K562 (cell line): ENCODE measurements around the gene FAM117A. TPM values are rescaled to one million over a fixed set of nuclear protein-coding genes. Genes with fewer than 3 reads are reported as not detected.

ENCODE experiments used
- ATAC-seq: fragments of 200-7000 bp; cut with Tn5 transposase; 3 replicates; pipeline ENCODE4 v1.9.1; 2020; ENCODE audit warnings: moderate library complexity
- BruUV-seq: library from RNA; stranded (reverse); fragments of 400-500 nt; replicated peaks from 2 replicates; lab custom pipeline; 2021; lab: Mats Ljungman, UMichigan
- CTCF ChIA-PET: fragments of 300-600 bp; formaldehyde crosslinking; extraction: SDS; loops from one replicate; lab custom pipeline; 2021; ENCODE audit warnings: low intra/inter-chr PET ratio; lab: Yijun Ruan, JAX
- POLR2A ChIA-PET: fragments of 300-600, 350-650 bp; sonication (Branson Sonifier 250); formaldehyde crosslinking; extraction: SDS; loops from one replicate; lab custom pipeline; 2021; ENCODE audit warnings: antibody characterized with exemption, inconsistent platforms; lab: Yijun Ruan, JAX
- DNase-seq, 4 experiments: peaks; one replicate each; pipeline versions ENCODE4 v3.0.0 to v3.0.0-alpha.2; 2011 to 2018; ENCODE audit warnings: low spot score in 3 of 4, mixed read lengths in 3 of 4; ENCODE audit errors: extremely low read depth in 1 of 4
- FAIRE-seq: peaks from 2 replicates; lab custom pipeline; 2011; peaks lifted over from hg19 to GRCh38; lab: Jason Lieb, UNC
- H2AFZ ChIP-seq: 2 replicates; pipeline ENCODE4 v1.6.0; 2011; ENCODE audit warnings: low read depth, low read length, control low read depth, inconsistent platforms
- H3K27ac ChIP-seq: fragments of 200-600 bp; 3 replicates; pipeline ENCODE4 v1.8.0; 2011; ENCODE audit warnings: low read depth, mild to moderate bottlenecking, control low read depth, inconsistent platforms, low read length, moderate library complexity, mixed read lengths; ENCODE audit errors: extremely low read depth
- H3K27me3 ChIP-seq, 2 experiments: fragments of 300-600 bp in 1 of 2; 2 replicates in 1 of 2; 3 replicates in 1 of 2; pipeline versions ENCODE4 v1.6.0 to v1.8.0; 2011; ENCODE audit warnings: inconsistent platforms in 2 of 2, low read length in 2 of 2, mild to moderate bottlenecking in 1 of 2, mixed read lengths in 1 of 2, moderate library complexity in 1 of 2; ENCODE audit not compliant: control insufficient read depth in 2 of 2, insufficient read depth in 2 of 2
- H3K36me3 ChIP-seq: fragments of 300-600 bp; 3 replicates; pipeline ENCODE4 v1.8.0; 2011; ENCODE audit warnings: mild to moderate bottlenecking, low read length, inconsistent platforms; ENCODE audit not compliant: control insufficient read depth, insufficient read depth
- H3K4me1 ChIP-seq, 2 experiments: fragments of 200-600 bp in 1 of 2; replicated peaks in 1 of 2; 2 replicates in 1 of 2; 3 replicates in 1 of 2; pipeline versions ENCODE4 v1.5.1 to v1.8.0; 2011; ENCODE audit warnings: inconsistent platforms in 2 of 2, low read length in 2 of 2, mild to moderate bottlenecking in 1 of 2, mixed read lengths in 1 of 2, moderate library complexity in 1 of 2; ENCODE audit not compliant: control insufficient read depth in 2 of 2, insufficient read depth in 2 of 2
- H3K4me2 ChIP-seq: 2 replicates; pipeline ENCODE4 v1.6.1; 2011; ENCODE audit warnings: low read length, control low read depth, inconsistent platforms, mixed read lengths; ENCODE audit not compliant: insufficient read depth
- H3K4me3 ChIP-seq: fragments of 200-600 bp; sonication (generic), shearing (Covaris generic); 2 replicates; pipeline ENCODE4 v1.5.1; 2016; ENCODE audit warnings: control low read depth, inconsistent platforms
- H3K79me2 ChIP-seq: fragments of 200-600 bp; 3 replicates; pipeline ENCODE4 v1.8.0; 2011; ENCODE audit warnings: low read length, inconsistent platforms; ENCODE audit not compliant: control insufficient read depth, insufficient read depth
- H3K9ac ChIP-seq, 2 experiments: 2 replicates each; pipeline versions ENCODE4 v1.6.0 to v1.6.1; 2011; ENCODE audit warnings: low read depth in 2 of 2, low read length in 2 of 2, control low read depth in 1 of 2, inconsistent platforms in 1 of 2, mild to moderate bottlenecking in 1 of 2, mixed read lengths in 1 of 2; ENCODE audit not compliant: insufficient read depth in 1 of 2
- H3K9me1 ChIP-seq: one replicate; pipeline ENCODE4 v1.6.0; 2011; ENCODE audit warnings: inconsistent platforms, mild to moderate bottlenecking, low read length, moderate library complexity; ENCODE audit not compliant: control insufficient read depth, insufficient read depth
- H3K9me3 ChIP-seq: replicated peaks from 2 replicates; pipeline ENCODE4 v1.5.1; 2011; ENCODE audit warnings: low read depth, low read length, inconsistent platforms; ENCODE audit not compliant: control insufficient read depth, insufficient read depth
- H4K20me1 ChIP-seq: replicated peaks from 2 replicates; pipeline ENCODE4 v1.6.1; 2011; ENCODE audit warnings: low read length, inconsistent platforms, mixed read lengths; ENCODE audit not compliant: control insufficient read depth, insufficient read depth
- BRF1 ChIP-seq: IDR thresholded peaks from 3 replicates; pipeline ENCODE4 v1.6.1; 2011; ENCODE audit warnings: borderline replicate concordance, mild to moderate bottlenecking; ENCODE audit not compliant: insufficient read length; ENCODE audit errors: extremely low read depth
- CEBPB ChIP-seq: fragments of 450-650 bp; IDR thresholded peaks from 2 replicates; pipeline ENCODE4 v1.6.1; 2016; ENCODE audit warnings: missing genetic modification characterization, missing compliant biosample characterization
- CREBBP ChIP-seq: IDR thresholded peaks from one replicate; pipeline ENCODE4 v1.6.1; 2012; ENCODE audit warnings: low read depth, mild to moderate bottlenecking, control low read depth, inconsistent platforms, low read length
- PRMT5 ChIP-seq: sonication (generic); formaldehyde crosslinking; IDR thresholded peaks from 2 replicates; pipeline ENCODE4 v1.5.0; 2020; ENCODE audit warnings: missing genetic modification reagents
- RCOR1 ChIP-seq, 2 experiments: IDR thresholded peaks; 2 replicates each; pipeline ENCODE4 v1.6.1; 2012; ENCODE audit warnings: low read depth in 2 of 2, low read length in 2 of 2, borderline replicate concordance in 1 of 2, improper control_type of control experiment in 1 of 2
- SMAD4 ChIP-seq: fragments of 250-450 bp; sonication (Bioruptor Pico); conservative IDR thresholded peaks from 2 replicates; pipeline ENCODE4 v1.8.0; 2021; ENCODE audit warnings: inconsistent platforms, mild to moderate bottlenecking, moderate library complexity
- SNIP1 ChIP-seq: fragments of 450-650 bp; IDR thresholded peaks from 2 replicates; pipeline ENCODE4 v1.7.1; 2017; ENCODE audit warnings: low read depth, mild to moderate bottlenecking
- TBL1XR1 ChIP-seq, 2 experiments: IDR thresholded peaks; 2 replicates each; pipeline ENCODE4 v1.6.1; 2012; ENCODE audit warnings: improper control_type of control experiment in 2 of 2, low read length in 2 of 2, mild to moderate bottlenecking in 1 of 2
- ZNF175 ChIP-seq: fragments of 200-800 bp; sonication (Bioruptor generic); IDR thresholded peaks from 2 replicates; pipeline ENCODE4 v1.6.1; 2016; ENCODE audit warnings: low read depth, mild to moderate bottlenecking, missing genetic modification characterization, missing compliant biosample characterization
- ZNF551 ChIP-seq: fragments of 250-450 bp; sonication (Bioruptor Pico); IDR thresholded peaks from 2 replicates; pipeline ENCODE4 v1.5.0; 2021; ENCODE audit warnings: mild to moderate bottlenecking, moderate library complexity
- WGBS: fragments of 100-300 bp; shearing (Covaris generic); methylation state at CpG from one replicate; pipeline ENCODE4 v1.1.6; 2016; ENCODE audit warnings: low coverage, mixed read lengths; ENCODE audit not compliant: insufficient coverage; ENCODE audit errors: missing lambda C conversion rate; 5-methylcytosine and 5-hydroxymethylcytosine counted together
- in situ Hi-C: fragments of 300-500 bp; cut with MboI; formaldehyde crosslinking; loops from 4 replicates; pipeline ENCODE4 v1.15.0; 2018; ENCODE audit warnings: inconsistent platforms, mixed read lengths
- intact Hi-C: fragments of 100-400 bp; cut with micrococcal nuclease; formaldehyde crosslinking; loops from 2 replicates; pipeline ENCODE4 v1.14.2; 2022
- polyA plus RNA-seq, 8 experiments: library from polyadenylated mRNA; depleted of rRNA in 4 of 8; stranded (reverse) in 5 of 8; unstranded in 3 of 8; fragments of >200 nt; fragmentation: Nextera tagmentation in 2 of 8; fragmentation: Illumina TruSeq in 1 of 8; extraction: Ambion mirVana in 2 of 8; extraction: Trizol in 1 of 8; gene quantifications; 2 replicates each; pipeline versions ENCODE4 v1.2.1 to v1.2.3, GENCODE V29; 2011 to 2014; ENCODE audit warnings: inconsistent platforms in 1 of 8, missing spikeins in 1 of 8
- total RNA-seq, 7 experiments: library from RNA; depleted of rRNA in 6 of 7; stranded (reverse); fragments of >200 nt in 6 of 7; fragmentation: Illumina TruSeq in 2 of 7; extraction: Trizol in 2 of 7; gene quantifications; 2 replicates each; pipeline versions ENCODE4 v1.2.1 to v1.2.3, GENCODE V29; 2011 to 2021; ENCODE audit warnings: low replicate concordance in 1 of 7
- TF ChIP-seq, protein P1 (sequence below), 2 experiments: fragments of 250-450 bp in 1 of 2; fragments of 450-650 bp in 1 of 2; sonication (Bioruptor Pico) in 1 of 2; IDR thresholded peaks; 2 replicates each; pipeline versions ENCODE4 v1.6.1 to v1.8.0; 2016 to 2021; ENCODE audit warnings: mild to moderate bottlenecking in 2 of 2, moderate library complexity in 2 of 2, missing compliant biosample characterization in 1 of 2, missing genetic modification characterization in 1 of 2
- TF ChIP-seq, protein P2 (sequence below), 2 experiments: fragments of 450-650 bp; IDR thresholded peaks; 2 replicates each; pipeline ENCODE4 v1.6.1; 2016; ENCODE audit warnings: mild to moderate bottlenecking in 2 of 2, borderline replicate concordance in 1 of 2, low read depth in 1 of 2, moderate library complexity in 1 of 2

Gene FAM117A
- total and polyA plus RNA-seq, 9 of the 15 experiments (the other 6 are each of a cell fraction or from before 2014, with no cell fraction given) = 3.1 to 79.7 (median 36.6) TPM

DNA sequence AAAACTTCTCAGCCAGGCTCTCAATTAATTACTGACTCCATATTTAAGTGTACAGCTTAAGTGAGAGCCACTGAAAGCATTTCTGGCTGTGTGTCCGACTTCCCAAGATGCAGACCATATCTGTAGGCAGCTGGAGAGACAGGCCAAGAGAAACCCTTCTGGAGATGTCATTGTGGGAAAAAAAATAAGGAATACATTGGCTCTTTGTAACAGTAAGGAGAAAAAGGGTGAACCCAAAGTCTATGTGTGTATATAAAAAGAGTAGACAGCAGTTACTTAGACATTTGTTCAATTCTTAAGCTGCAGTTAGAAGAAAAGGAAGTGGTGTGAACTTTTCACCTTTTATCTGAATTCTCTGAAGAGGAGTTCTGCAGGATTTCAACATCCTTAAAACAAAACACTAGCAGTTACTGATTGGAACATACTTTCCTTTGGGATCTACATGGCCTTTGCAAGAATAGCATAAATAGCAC lies 21.7 kb downstream of the FAM117A start:
- H3K9ac ChIP-seq = peak overlapping the region in 1 of 2 experiments; percentile 21; a peak in 1 of 4 replicates
- peaks cover 10% of the 10 kb centered on the region for H4K20me1 ChIP-seq
- DNase-seq = peak in 1 of 4 experiments; percentile 46
- BruUV-seq = TSS peak; percentile 8
- no peaks in the 10 kb centered on the region for H3K9me1 ChIP-seq
- POLR2A ChIA-PET = interaction anchor here (0.6 to 4.1 kb wide), 6 partner anchors 14 to 46 kb away, joined by 3 to 21 read pairs (median 6); partner anchors contain the start of genes FAM117A, KAT7 and SLC35B1
- H3K4me2 ChIP-seq = peak overlapping the region; percentile 35; the same call in 1 of the 2 replicates
- WGBS = 8% methylated on average over 1 of the region's 1 CpG
- CTCF ChIA-PET = no interaction called here
- H3K4me1 ChIP-seq = peaks cover 28 to 75% of the 10 kb centered on the region in 2 experiments
- intact Hi-C loops (no loop called here), in situ Hi-C loops (no loop called here)
- H3K27ac ChIP-seq = peak overlapping the region; percentile 92; the same call in 2 of the 3 replicates
- no peaks in the 10 kb centered on the region for H3K9me3 ChIP-seq
- no peak for ATAC-seq
- H2AFZ ChIP-seq = no peak overlapping the region
- H3K4me3 ChIP-seq = no peak overlapping the region
- H3K36me3 ChIP-seq = peaks cover 75% of the 10 kb centered on the region
- FAIRE-seq = peak; percentile 19
- H3K27me3 ChIP-seq = no peaks in the 10 kb centered on the region
- H3K79me2 ChIP-seq = peaks cover 87% of the 10 kb centered on the region
- TF ChIP-seq RCOR1 (IDR thresholded peaks at IDR 0.05; ENCODE audit: borderline replicate concordance in 1 of 2, low read depth in 2 of 2, low read length in 2 of 2) (peak; percentile 83 to 93), ZNF551 (CRISPR knock-in tag) (no peak), PRMT5 (CRISPR knock-in tag) (no peak), TBL1XR1 (IDR thresholded peaks at IDR 0.05; ENCODE audit: low read length in 2 of 2) (peak in 1 of 2 experiments; percentile 76; a peak in 2 of 4 replicates), CEBPB (tag) (peak; percentile 92), SMAD4 (CRISPR knock-in tag) (peak; percentile 46; the same call in 1 of the 2 replicates), ZNF175 (CRISPR knock-in tag) (0 out of 2 replicates have a peak, but pooled peaks have one; percentile 13), BRF1 (no peak), SNIP1 (no peak), CREBBP (no peak)
- TF ChIP-seq, protein P1, sequence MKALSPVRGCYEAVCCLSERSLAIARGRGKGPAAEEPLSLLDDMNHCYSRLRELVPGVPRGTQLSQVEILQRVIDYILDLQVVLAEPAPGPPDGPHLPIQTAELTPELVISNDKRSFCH (CRISPR knock-in tag; IDR thresholded peaks at IDR 0.05) = no peak
- TF ChIP-seq, protein P1 (tag; IDR thresholded peaks at IDR 0.05) = 0 out of 2 replicates have a peak, but pooled peaks have one; percentile 42
- TF ChIP-seq, protein P2, sequence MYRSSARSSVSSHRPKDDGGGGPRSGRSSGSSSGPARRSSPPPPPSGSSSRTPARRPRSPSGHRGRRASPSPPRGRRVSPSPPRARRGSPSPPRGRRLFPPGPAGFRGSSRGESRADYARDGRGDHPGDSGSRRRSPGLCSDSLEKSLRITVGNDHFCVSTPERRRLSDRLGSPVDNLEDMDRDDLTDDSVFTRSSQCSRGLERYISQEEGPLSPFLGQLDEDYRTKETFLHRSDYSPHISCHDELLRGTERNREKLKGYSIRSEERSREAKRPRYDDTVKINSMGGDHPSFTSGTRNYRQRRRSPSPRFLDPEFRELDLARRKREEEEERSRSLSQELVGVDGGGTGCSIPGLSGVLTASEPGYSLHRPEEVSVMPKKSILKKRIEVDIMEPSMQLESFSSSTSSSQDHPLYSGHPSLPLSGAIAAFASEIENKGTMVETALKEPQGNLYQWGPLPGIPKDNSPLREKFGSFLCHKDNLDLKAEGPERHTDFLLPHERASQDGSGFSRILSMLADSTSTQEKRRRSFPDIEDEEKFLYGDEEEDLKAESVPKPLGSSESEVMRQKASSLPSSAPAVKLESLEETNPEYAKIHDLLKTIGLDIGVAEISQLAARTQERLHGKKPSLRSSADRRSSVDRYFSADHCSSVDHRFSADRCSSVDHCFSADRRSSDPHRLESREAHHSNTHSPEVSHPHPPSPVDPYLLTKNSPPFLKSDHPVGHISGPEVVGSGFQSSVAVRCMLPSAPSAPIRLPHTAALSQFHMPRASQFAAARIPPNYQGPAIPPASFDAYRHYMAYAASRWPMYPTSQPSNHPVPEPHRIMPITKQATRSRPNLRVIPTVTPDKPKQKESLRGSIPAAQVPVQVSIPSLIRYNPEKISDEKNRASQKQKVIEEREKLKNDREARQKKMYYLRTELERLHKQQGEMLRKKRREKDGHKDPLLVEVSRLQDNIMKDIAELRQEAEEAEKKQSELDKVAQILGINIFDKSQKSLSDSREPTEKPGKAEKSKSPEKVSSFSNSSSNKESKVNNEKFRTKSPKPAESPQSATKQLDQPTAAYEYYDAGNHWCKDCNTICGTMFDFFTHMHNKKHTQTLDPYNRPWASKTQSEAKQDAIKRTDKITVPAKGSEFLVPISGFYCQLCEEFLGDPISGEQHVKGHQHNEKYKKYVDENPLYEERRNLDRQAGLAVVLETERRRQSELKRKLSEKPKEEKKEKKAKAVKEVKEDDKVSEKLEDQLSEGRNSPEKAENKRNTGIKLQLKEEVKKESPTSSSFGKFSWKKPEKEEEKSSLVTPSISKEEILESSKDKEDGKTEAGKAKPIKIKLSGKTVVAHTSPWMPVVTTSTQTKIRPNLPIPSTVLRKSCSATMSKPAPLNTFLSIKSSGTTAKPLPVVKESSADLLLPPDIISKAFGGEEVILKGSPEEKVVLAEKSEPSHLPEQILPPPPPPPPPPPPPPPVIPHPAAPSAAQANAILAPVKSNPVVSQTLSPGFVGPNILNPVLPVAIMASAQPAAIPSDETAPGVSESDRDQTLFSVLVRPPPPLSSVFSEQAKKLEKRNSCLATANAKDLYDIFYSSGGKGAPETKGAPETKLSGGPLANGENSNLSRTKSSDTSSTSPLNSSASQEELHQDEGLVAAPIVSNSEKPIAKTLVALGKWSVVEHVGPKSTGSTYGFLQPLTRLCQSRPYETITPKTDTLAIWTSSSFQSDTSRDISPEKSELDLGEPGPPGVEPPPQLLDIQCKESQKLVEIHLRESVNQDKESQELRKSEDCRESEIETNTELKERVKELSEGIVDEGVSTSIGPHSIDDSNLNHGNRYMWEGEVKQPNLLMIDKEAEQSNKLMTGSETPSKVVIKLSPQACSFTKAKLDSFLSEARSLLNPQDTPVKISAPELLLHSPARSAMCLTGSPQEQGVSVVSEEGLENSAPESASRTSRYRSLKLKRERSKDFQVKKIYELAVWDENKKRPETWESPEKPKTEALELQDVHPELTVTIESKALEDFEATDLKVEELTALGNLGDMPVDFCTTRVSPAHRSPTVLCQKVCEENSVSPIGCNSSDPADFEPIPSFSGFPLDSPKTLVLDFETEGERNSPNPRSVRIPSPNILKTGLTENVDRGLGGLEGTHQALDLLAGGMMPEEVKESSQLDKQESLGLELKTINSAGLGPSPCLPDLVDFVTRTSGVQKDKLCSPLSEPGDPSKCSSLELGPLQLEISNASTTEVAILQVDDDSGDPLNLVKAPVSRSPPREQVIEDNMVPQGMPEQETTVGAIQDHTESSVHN (IDR thresholded peaks at IDR 0.05; ENCODE audit: borderline replicate concordance in 1 of 2, low read depth in 1 of 2) = 0 out of 4 replicates have a peak, but pooled peaks of 1 of the 2 experiments have one; percentile 36
